HEK293 (cell line): Measurements from ENCODE around the gene WDR18.

ENCODE experiments used
- EGR2 ChIP-seq: fragments of 450-650 bp; formaldehyde crosslinking; IDR thresholded peaks from 2 replicates; pipeline ENCODE4 v1.5.1; 2016; ENCODE audit warnings: low read depth, missing biosample characterization, missing genetic modification characterization
- FEZF1 ChIP-seq: fragments of 450-650 bp; formaldehyde crosslinking; IDR thresholded peaks from 2 replicates; pipeline ENCODE4 v1.5.1; 2016; ENCODE audit warnings: missing biosample characterization, missing genetic modification characterization
- HOXA7 ChIP-seq: sonication (generic); formaldehyde crosslinking; IDR thresholded peaks from 2 replicates; pipeline ENCODE4 v1.8.1; 2022; ENCODE audit warnings: missing genetic modification reagents, borderline replicate concordance
- KLF9 ChIP-seq: fragments of 450-650 bp; formaldehyde crosslinking; IDR thresholded peaks from 2 replicates; pipeline ENCODE4 v1.5.1; 2016; ENCODE audit warnings: missing biosample characterization, missing genetic modification characterization, low read depth
- MZF1 ChIP-seq: fragments of 450-650 bp; formaldehyde crosslinking; IDR thresholded peaks from 2 replicates; pipeline ENCODE4 v1.5.1; 2017; ENCODE audit warnings: missing biosample characterization, missing genetic modification characterization, borderline replicate concordance
- SETDB1 ChIP-seq: IDR thresholded peaks from one replicate; pipeline ENCODE4 v1.6.1; 2017; ENCODE audit warnings: mild to moderate bottlenecking, low read length, moderate library complexity, mixed read lengths; ENCODE audit not compliant: insufficient read length
- YY1 ChIP-seq: fragments of 450-650 bp; formaldehyde crosslinking; IDR thresholded peaks from 2 replicates; pipeline ENCODE4 v1.5.1; 2018; ENCODE audit warnings: missing biosample characterization, missing genetic modification characterization
- ZBTB20 ChIP-seq: fragments of 450-650 bp; formaldehyde crosslinking; IDR thresholded peaks from 2 replicates; pipeline ENCODE4 v1.5.1; 2016; ENCODE audit warnings: missing biosample characterization, missing genetic modification characterization
- ZBTB21 ChIP-seq: fragments of 450-650 bp; formaldehyde crosslinking; IDR thresholded peaks from 2 replicates; pipeline ENCODE4 v1.5.1; 2017; ENCODE audit warnings: missing biosample characterization, missing genetic modification characterization
- ZNF184 ChIP-seq: fragments of 450-650 bp; IDR thresholded peaks from 2 replicates; pipeline ENCODE4 v1.5.1; 2018; ENCODE audit warnings: missing biosample characterization, mild to moderate bottlenecking, missing genetic modification characterization
- ZNF248 ChIP-seq: fragments of 450-650 bp; formaldehyde crosslinking; IDR thresholded peaks from 2 replicates; pipeline ENCODE4 v1.5.1; 2017; ENCODE audit warnings: missing biosample characterization, missing genetic modification characterization
- ZNF510 ChIP-seq: fragments of 450-650 bp; formaldehyde crosslinking; IDR thresholded peaks from 2 replicates; pipeline ENCODE4 v1.5.1; 2018; ENCODE audit warnings: mild to moderate bottlenecking, missing genetic modification characterization, missing biosample characterization; ENCODE audit not compliant: insufficient replicate concordance
- ZNF558 ChIP-seq: fragments of 450-650 bp; formaldehyde crosslinking; IDR thresholded peaks from 2 replicates; pipeline ENCODE4 v1.5.1; 2016; ENCODE audit warnings: missing biosample characterization, missing genetic modification characterization
- ZNF560 ChIP-seq: fragments of 450-650 bp; formaldehyde crosslinking; IDR thresholded peaks from 2 replicates; pipeline ENCODE4 v1.5.1; 2017; ENCODE audit warnings: missing biosample characterization, missing genetic modification characterization, borderline replicate concordance
- ZNF621 ChIP-seq: fragments of 450-650 bp; formaldehyde crosslinking; IDR thresholded peaks from 2 replicates; pipeline ENCODE4 v1.5.1; 2017; ENCODE audit warnings: missing biosample characterization, missing genetic modification characterization
- ZNF785 ChIP-seq: fragments of 450-650 bp; formaldehyde crosslinking; IDR thresholded peaks from 2 replicates; pipeline ENCODE4 v1.5.1; 2016; ENCODE audit warnings: missing biosample characterization, missing genetic modification characterization
- ZNF791 ChIP-seq: fragments of 450-650 bp; formaldehyde crosslinking; IDR thresholded peaks from 2 replicates; pipeline ENCODE4 v1.5.1; 2016; ENCODE audit warnings: missing biosample characterization, missing genetic modification characterization
- TF ChIP-seq, protein P1 (sequence below): fragments of 450-650 bp; formaldehyde crosslinking; optimal IDR thresholded peaks from 2 replicates; pipeline ENCODE3; 2016; ENCODE audit warnings: missing biosample characterization, mild to moderate bottlenecking, missing genetic modification characterization
- TF ChIP-seq, protein P2 (sequence below): fragments of 450-650 bp; formaldehyde crosslinking; IDR thresholded peaks from 2 replicates; pipeline ENCODE4 v1.5.1; 2016; ENCODE audit warnings: missing biosample characterization, missing genetic modification characterization
- TF ChIP-seq, protein P3 (sequence below): fragments of 450-650 bp; formaldehyde crosslinking; IDR thresholded peaks from 2 replicates; pipeline ENCODE4 v1.5.1; 2016; ENCODE audit warnings: missing biosample characterization, missing genetic modification characterization
- TF ChIP-seq, protein P4 (sequence below): fragments of 450-650 bp; formaldehyde crosslinking; IDR thresholded peaks from 2 replicates; pipeline ENCODE4 v1.5.1; 2016; ENCODE audit warnings: missing biosample characterization, missing genetic modification characterization
- TF ChIP-seq, protein P5 (sequence below): fragments of 450-650 bp; formaldehyde crosslinking; IDR thresholded peaks from 2 replicates; pipeline ENCODE4 v1.5.1; 2017; ENCODE audit warnings: missing biosample characterization, missing genetic modification characterization
- TF ChIP-seq, protein P6 (sequence below): fragments of 450-650 bp; formaldehyde crosslinking; IDR thresholded peaks from 2 replicates; pipeline ENCODE4 v1.5.1; 2016; ENCODE audit warnings: missing biosample characterization, missing genetic modification characterization

WDR18 gene

DNA sequence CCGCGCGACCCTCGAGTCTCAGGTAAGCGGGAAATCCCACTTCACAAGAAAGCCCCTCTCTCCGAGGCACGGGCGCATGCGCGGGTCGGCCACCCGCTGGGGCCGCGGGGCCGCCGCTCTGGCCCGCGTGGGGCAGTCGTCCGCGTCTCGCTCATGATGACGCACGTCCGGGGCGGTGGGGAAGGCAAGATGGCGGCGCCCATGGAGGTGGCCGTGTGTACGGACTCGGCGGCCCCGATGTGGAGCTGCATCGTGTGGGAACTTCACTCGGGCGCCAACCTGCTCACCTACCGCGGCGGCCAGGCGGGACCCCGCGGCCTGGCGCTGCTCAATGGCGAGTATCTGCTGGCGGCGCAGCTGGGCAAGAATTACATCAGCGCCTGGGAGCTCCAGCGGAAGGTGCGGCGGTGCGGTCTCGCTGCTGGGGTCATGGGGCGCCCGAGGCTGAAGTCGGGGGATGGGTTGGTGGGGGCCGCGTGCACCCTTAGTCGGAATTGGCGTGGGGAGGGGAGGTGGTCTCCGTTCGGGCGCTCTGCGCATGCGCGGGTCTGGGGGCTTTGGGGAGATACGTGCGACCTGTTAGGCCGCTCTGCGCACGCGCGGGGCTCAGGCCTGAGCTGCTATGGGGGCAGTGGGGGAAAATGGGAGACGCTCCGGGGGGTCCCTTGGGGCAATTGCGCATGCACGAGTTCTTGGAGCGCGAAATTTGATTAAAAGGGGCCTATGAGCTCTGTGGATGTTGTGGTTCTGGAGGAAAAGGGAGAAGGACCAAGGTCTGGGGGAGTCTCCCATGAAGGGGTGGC, at the start of gene WDR18 (continued):
- TF ChIP-seq, protein P1, sequence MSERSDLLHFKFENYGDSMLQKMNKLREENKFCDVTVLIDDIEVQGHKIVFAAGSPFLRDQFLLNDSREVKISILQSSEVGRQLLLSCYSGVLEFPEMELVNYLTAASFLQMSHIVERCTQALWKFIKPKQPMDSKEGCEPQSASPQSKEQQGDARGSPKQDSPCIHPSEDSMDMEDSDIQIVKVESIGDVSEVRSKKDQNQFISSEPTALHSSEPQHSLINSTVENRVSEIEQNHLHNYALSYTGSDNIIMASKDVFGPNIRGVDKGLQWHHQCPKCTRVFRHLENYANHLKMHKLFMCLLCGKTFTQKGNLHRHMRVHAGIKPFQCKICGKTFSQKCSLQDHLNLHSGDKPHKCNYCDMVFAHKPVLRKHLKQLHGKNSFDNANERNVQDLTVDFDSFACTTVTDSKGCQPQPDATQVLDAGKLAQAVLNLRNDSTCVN (tag by site-specific recombination): peak; percentile 91
- no peak for TF ChIP-seq ZNF510 (tag by site-specific recombination)
- peak; percentile 74 for TF ChIP-seq ZBTB20 (tag by site-specific recombination)
- TF ChIP-seq, protein P2, sequence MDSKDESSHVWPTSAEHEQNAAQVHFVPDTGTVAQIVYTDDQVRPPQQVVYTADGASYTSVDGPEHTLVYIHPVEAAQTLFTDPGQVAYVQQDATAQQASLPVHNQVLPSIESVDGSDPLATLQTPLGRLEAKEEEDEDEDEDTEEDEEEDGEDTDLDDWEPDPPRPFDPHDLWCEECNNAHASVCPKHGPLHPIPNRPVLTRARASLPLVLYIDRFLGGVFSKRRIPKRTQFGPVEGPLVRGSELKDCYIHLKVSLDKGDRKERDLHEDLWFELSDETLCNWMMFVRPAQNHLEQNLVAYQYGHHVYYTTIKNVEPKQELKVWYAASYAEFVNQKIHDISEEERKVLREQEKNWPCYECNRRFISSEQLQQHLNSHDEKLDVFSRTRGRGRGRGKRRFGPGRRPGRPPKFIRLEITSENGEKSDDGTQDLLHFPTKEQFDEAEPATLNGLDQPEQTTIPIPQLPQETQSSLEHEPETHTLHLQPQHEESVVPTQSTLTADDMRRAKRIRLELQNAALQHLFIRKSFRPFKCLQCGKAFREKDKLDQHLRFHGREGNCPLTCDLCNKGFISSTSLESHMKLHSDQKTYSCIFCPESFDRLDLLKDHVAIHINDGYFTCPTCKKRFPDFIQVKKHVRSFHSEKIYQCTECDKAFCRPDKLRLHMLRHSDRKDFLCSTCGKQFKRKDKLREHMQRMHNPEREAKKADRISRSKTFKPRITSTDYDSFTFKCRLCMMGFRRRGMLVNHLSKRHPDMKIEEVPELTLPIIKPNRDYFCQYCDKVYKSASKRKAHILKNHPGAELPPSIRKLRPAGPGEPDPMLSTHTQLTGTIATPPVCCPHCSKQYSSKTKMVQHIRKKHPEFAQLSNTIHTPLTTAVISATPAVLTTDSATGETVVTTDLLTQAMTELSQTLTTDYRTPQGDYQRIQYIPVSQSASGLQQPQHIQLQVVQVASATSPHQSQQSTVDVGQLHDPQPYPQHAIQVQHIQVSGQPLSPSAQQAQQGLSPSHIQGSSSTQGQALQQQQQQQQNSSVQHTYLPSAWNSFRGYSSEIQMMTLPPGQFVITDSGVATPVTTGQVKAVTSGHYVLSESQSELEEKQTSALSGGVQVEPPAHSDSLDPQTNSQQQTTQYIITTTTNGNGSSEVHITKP (tag by site-specific recombination): no peak; the same call in 1 of the 2 replicates
- no peak for TF ChIP-seq HOXA7 (CRISPR knock-in tag)
- TF ChIP-seq SETDB1: no peak
- peak; percentile 100 for TF ChIP-seq YY1 (tag by site-specific recombination)
- no peak for TF ChIP-seq EGR2 (tag by site-specific recombination)
- TF ChIP-seq, protein P3, sequence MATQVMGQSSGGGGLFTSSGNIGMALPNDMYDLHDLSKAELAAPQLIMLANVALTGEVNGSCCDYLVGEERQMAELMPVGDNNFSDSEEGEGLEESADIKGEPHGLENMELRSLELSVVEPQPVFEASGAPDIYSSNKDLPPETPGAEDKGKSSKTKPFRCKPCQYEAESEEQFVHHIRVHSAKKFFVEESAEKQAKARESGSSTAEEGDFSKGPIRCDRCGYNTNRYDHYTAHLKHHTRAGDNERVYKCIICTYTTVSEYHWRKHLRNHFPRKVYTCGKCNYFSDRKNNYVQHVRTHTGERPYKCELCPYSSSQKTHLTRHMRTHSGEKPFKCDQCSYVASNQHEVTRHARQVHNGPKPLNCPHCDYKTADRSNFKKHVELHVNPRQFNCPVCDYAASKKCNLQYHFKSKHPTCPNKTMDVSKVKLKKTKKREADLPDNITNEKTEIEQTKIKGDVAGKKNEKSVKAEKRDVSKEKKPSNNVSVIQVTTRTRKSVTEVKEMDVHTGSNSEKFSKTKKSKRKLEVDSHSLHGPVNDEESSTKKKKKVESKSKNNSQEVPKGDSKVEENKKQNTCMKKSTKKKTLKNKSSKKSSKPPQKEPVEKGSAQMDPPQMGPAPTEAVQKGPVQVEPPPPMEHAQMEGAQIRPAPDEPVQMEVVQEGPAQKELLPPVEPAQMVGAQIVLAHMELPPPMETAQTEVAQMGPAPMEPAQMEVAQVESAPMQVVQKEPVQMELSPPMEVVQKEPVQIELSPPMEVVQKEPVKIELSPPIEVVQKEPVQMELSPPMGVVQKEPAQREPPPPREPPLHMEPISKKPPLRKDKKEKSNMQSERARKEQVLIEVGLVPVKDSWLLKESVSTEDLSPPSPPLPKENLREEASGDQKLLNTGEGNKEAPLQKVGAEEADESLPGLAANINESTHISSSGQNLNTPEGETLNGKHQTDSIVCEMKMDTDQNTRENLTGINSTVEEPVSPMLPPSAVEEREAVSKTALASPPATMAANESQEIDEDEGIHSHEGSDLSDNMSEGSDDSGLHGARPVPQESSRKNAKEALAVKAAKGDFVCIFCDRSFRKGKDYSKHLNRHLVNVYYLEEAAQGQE: peak; percentile 66
- TF ChIP-seq, protein P4, sequence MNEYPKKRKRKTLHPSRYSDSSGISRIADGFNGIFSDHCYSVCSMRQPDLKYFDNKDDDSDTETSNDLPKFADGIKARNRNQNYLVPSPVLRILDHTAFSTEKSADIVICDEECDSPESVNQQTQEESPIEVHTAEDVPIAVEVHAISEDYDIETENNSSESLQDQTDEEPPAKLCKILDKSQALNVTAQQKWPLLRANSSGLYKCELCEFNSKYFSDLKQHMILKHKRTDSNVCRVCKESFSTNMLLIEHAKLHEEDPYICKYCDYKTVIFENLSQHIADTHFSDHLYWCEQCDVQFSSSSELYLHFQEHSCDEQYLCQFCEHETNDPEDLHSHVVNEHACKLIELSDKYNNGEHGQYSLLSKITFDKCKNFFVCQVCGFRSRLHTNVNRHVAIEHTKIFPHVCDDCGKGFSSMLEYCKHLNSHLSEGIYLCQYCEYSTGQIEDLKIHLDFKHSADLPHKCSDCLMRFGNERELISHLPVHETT (tag by site-specific recombination): peak; percentile 95
- no peak for TF ChIP-seq FEZF1 (tag by site-specific recombination)
- TF ChIP-seq ZNF184 (tag by site-specific recombination): no peak
- TF ChIP-seq ZBTB21 (tag by site-specific recombination): peak; percentile 85
- TF ChIP-seq ZNF560: no peak
- no peak for TF ChIP-seq ZNF558 (tag by site-specific recombination)
- TF ChIP-seq ZNF791 (tag by site-specific recombination): no peak
- TF ChIP-seq, protein P5, sequence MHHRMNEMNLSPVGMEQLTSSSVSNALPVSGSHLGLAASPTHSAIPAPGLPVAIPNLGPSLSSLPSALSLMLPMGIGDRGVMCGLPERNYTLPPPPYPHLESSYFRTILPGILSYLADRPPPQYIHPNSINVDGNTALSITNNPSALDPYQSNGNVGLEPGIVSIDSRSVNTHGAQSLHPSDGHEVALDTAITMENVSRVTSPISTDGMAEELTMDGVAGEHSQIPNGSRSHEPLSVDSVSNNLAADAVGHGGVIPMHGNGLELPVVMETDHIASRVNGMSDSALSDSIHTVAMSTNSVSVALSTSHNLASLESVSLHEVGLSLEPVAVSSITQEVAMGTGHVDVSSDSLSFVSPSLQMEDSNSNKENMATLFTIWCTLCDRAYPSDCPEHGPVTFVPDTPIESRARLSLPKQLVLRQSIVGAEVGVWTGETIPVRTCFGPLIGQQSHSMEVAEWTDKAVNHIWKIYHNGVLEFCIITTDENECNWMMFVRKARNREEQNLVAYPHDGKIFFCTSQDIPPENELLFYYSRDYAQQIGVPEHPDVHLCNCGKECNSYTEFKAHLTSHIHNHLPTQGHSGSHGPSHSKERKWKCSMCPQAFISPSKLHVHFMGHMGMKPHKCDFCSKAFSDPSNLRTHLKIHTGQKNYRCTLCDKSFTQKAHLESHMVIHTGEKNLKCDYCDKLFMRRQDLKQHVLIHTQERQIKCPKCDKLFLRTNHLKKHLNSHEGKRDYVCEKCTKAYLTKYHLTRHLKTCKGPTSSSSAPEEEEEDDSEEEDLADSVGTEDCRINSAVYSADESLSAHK: peak; percentile 39
- 0 out of 2 replicates have a peak, but pooled peaks have one; percentile 34 for TF ChIP-seq ZNF785 (tag by site-specific recombination)
- no peak for TF ChIP-seq ZNF248 (tag by site-specific recombination)
- TF ChIP-seq ZNF621 (tag by site-specific recombination): no peak
- no peak for TF ChIP-seq MZF1 (tag by site-specific recombination)
- TF ChIP-seq, protein P6, sequence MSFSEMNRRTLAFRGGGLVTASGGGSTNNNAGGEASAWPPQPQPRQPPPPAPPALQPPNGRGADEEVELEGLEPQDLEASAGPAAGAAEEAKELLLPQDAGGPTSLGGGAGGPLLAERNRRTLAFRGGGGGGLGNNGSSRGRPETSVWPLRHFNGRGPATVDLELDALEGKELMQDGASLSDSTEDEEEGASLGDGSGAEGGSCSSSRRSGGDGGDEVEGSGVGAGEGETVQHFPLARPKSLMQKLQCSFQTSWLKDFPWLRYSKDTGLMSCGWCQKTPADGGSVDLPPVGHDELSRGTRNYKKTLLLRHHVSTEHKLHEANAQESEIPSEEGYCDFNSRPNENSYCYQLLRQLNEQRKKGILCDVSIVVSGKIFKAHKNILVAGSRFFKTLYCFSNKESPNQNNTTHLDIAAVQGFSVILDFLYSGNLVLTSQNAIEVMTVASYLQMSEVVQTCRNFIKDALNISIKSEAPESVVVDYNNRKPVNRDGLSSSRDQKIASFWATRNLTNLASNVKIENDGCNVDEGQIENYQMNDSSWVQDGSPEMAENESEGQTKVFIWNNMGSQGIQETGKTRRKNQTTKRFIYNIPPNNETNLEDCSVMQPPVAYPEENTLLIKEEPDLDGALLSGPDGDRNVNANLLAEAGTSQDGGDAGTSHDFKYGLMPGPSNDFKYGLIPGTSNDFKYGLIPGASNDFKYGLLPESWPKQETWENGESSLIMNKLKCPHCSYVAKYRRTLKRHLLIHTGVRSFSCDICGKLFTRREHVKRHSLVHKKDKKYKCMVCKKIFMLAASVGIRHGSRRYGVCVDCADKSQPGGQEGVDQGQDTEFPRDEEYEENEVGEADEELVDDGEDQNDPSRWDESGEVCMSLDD (tag by site-specific recombination): peak; percentile 90
- peak; percentile 75 for TF ChIP-seq KLF9 (tag by site-specific recombination)
